ENCODE data around the gene ADAM11. TPM values are rescaled to one million over a fixed set of nuclear protein-coding genes. Genes with fewer than 3 reads are reported as not detected.
A peak's percentile ranks its signal among the peaks of the same experiment; 100 is the strongest.

ADAM11 gene
- total and polyA plus RNA-seq, 11 donors: 1.8 to 24.6 (median 11.2) TPM

GRCh38 chr17:44828919-44829522 lies 70.2 kb downstream of the ADAM11 start:
- DNase-seq: no peak
- Histone ChIP-seq H3K4me1 (peaks cover 0 to 28% (median 10%) of the 10 kb centered on the region in 12 donors), H3K27me3 (peaks cover 0 to 68% (median 4%) of the 10 kb centered on the region in 9 donors), H3K4me3 (peak overlapping the region; percentile 63 to 91 (median 76)), H3K27ac (peak overlapping the region; percentile 79 to 96 (median 90)), H3K9me3 (no peaks in the 10 kb centered on the region), H3K36me3 (no peaks in the 10 kb centered on the region)
- no peak for ATAC-seq
- intact Hi-C loops (cut with DNase I): loop anchor here in 4 of 10 donors (2.0 to 5.0 kb wide), 3 partner anchors 38 to 48 kb away; no protein-coding TSS in a partner anchor
- TF ChIP-seq POLR2A (IDR thresholded peaks at IDR 0.05): no peak
- TF ChIP-seq, protein P1, sequence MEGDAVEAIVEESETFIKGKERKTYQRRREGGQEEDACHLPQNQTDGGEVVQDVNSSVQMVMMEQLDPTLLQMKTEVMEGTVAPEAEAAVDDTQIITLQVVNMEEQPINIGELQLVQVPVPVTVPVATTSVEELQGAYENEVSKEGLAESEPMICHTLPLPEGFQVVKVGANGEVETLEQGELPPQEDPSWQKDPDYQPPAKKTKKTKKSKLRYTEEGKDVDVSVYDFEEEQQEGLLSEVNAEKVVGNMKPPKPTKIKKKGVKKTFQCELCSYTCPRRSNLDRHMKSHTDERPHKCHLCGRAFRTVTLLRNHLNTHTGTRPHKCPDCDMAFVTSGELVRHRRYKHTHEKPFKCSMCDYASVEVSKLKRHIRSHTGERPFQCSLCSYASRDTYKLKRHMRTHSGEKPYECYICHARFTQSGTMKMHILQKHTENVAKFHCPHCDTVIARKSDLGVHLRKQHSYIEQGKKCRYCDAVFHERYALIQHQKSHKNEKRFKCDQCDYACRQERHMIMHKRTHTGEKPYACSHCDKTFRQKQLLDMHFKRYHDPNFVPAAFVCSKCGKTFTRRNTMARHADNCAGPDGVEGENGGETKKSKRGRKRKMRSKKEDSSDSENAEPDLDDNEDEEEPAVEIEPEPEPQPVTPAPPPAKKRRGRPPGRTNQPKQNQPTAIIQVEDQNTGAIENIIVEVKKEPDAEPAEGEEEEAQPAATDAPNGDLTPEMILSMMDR (IDR thresholded peaks at IDR 0.05): no peak
- 1 to 2% (median 2%) methylated on average over 21 of the region's 21 CpGs for WGBS, 4 donors

- WGBS, 4 donors: 0 to 1% (median 1%) methylated on average over 58 to 123 of the region's 123 CpGs
- peak within 1 kb of the TSS; percentile 79 to 96 (median 90) for H3K27ac ChIP-seq
- H3K27me3 ChIP-seq: peaks cover 0 to 68% (median 4%) of the 10 kb centered on the region in 9 donors
- intact Hi-C loops (cut with DNase I): loop anchor here (2.0 to 5.0 kb wide), 7 partner anchors 35 to 52 kb away; no protein-coding TSS in a partner anchor
- TF ChIP-seq, protein P1 (IDR thresholded peaks at IDR 0.05): no peak
- TF ChIP-seq POLR2A (IDR thresholded peaks at IDR 0.05): peak in 1 of 2 donors; percentile 26
- peak; percentile 49 to 77 (median 69) for DNase-seq
- no peaks in the 10 kb centered on the region for H3K36me3 ChIP-seq
- ATAC-seq: peak in 3 of 4 donors; percentile 65 to 79 (median 71)
- peaks cover 0 to 28% (median 10%) of the 10 kb centered on the region in 12 donors for H3K4me1 ChIP-seq
- no peaks in the 10 kb centered on the region for H3K9me3 ChIP-seq
- peak within 1 kb of the TSS; percentile 63 to 91 (median 76) for H3K4me3 ChIP-seq
These were observed 71.0 kb downstream of the ADAM11 start, which contains the start of gene GJC1 for GRCh38 chr17:44829523-44830358. Gene GJC1 (minus strand): TSS chr17:44830287. CDS start chr17:44805817, 24,470 bp downstream.

DNA sequence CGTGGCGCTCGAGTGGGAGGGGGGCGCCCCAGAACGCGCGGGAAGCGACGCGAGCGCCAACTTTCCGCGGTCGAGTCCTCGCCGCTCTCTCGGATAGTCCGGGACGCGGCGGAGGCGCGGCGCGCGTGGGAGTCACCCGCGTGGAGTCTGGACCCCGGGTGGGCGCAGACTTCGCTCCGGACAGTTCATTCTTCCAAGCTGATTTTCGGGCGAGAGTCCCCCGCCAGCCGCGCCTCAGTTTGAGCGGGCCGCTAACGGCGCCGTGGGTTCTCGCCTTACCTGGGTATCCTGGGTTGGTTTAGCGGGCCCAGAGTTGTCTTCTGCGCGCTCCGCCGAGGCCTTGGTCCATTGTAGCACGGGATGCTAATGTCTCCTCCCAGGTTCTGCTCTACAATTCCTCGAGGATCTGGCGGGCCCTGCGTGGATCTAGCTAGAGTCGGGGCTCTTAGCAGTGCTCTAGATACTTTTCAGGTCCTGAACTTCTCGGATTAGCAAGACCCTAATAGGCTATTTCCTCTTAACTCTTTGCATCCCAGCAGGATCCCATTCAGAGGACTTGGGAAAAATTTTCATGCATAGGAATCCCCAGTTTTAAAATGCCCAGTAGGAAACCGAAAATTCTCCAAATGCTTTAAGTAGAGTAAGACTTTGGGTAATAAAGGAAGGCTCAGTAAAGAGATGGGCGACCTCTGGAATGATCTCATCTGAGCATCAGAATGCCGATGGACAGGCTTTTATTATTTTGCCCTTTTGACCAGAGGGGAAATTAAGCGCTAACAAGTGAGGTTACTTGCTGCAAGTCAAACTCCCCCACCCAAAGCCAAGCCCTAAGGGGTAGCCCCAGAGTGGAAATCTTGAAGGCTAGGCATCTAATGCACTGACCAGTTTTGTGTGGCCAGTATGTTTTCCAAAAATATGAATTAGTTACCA lies 71.8 kb downstream of the ADAM11 start:
- Histone ChIP-seq H3K9me3 (no peaks in the 10 kb centered on the region), H3K36me3 (no peaks in the 10 kb centered on the region), H3K4me3 (peak overlapping the region; percentile 63 to 91 (median 76)), H3K27ac (peak overlapping the region; percentile 71 to 96 (median 90)), H3K4me1 (peaks cover 0 to 28% (median 10%) of the 10 kb centered on the region in 12 donors), H3K27me3 (peaks cover 0 to 63% (median 4%) of the 10 kb centered on the region in 9 donors)
- peak in 1 of 2 donors; percentile 2 for TF ChIP-seq POLR2A (IDR thresholded peaks at IDR 0.05)
- TF ChIP-seq, protein P1 (IDR thresholded peaks at IDR 0.05): no peak
- DNase-seq: peak in 3 of 5 donors; percentile 19 to 33 (median 30)
- ATAC-seq: peak; percentile 46 to 71 (median 54)
- intact Hi-C loops (cut with DNase I): loop anchor here in 6 of 10 donors (2.0 to 5.0 kb wide), 6 partner anchors 34 to 53 kb away; no protein-coding TSS in a partner anchor
- 4 to 6% (median 5%) methylated on average over 45 to 58 of the region's 58 CpGs for WGBS, 4 donors

Data from heart left ventricle (tissue), 16 donors.